ENCODE data around the gene LRRC34. TPM values are rescaled to one million over a fixed set of nuclear protein-coding genes. Genes with fewer than 3 reads are reported as not detected.

The LRRC34 gene
- total and polyA plus RNA-seq, 9 of the 15 experiments (the other 6 are each of a cell fraction or from before 2014, with no cell fraction given): 0.17 to 0.30 TPM; not detected in 7

DNA sequence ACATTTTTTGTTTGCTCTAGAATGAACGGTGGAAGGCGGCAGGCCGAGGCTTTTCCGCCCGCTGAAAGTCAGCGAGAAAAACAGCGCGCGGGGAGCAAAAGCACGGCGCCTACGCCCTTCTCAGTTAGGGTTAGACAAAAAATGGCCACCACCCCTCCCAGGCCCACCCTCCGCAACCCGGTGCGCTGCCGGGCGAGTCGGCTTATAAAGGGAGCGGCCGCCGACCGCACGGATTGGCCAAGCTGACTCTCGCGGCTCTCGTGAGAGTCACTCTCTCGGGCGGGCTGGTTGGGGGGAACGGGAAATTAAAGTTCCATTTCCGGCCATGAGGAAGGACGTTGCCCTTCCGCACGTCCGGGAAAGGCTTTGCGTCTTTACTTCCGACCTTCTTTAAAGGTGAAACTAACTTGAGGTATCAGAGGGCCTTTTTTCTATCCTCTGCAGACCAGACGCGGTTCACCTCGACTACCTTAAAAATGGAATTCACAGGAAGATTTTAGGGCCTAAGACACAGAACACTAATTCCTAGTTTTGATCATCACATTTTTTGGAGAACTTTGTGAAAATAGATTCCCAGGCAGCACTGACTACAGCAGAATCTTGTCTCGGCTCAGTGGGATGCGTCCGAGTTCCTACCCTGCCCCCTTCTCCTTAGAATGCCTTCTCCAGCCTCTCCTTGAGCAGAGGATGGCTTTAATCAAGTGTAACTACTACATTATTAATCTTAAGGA is 47.7 kb downstream of the LRRC34 start, which contains the start of gene TERC (continued):
- TF ChIP-seq RBM34 (IDR thresholded peaks at IDR 0.05; ENCODE audit: borderline replicate concordance, insufficient read depth, low read length): no peak
- TF ChIP-seq MCM5 (IDR thresholded peaks at IDR 0.05; ENCODE audit: low read depth): no peak
- no peak for TF ChIP-seq BACH1 (tag; IDR thresholded peaks at IDR 0.05)
- 0 out of 2 replicates have a peak, but pooled peaks have one; percentile 28 for TF ChIP-seq ZBTB26 (CRISPR knock-in tag; IDR thresholded peaks at IDR 0.05)
- TF ChIP-seq, protein P1, sequence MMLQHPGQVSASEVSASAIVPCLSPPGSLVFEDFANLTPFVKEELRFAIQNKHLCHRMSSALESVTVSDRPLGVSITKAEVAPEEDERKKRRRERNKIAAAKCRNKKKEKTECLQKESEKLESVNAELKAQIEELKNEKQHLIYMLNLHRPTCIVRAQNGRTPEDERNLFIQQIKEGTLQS (IDR thresholded peaks at IDR 0.05): no peak
- TF ChIP-seq, protein P1 (CRISPR knock-in tag; conservative IDR thresholded peaks at IDR 0.05): 0 out of 2 replicates have a peak, but pooled peaks have one; percentile 21
- TF ChIP-seq, protein P2, sequence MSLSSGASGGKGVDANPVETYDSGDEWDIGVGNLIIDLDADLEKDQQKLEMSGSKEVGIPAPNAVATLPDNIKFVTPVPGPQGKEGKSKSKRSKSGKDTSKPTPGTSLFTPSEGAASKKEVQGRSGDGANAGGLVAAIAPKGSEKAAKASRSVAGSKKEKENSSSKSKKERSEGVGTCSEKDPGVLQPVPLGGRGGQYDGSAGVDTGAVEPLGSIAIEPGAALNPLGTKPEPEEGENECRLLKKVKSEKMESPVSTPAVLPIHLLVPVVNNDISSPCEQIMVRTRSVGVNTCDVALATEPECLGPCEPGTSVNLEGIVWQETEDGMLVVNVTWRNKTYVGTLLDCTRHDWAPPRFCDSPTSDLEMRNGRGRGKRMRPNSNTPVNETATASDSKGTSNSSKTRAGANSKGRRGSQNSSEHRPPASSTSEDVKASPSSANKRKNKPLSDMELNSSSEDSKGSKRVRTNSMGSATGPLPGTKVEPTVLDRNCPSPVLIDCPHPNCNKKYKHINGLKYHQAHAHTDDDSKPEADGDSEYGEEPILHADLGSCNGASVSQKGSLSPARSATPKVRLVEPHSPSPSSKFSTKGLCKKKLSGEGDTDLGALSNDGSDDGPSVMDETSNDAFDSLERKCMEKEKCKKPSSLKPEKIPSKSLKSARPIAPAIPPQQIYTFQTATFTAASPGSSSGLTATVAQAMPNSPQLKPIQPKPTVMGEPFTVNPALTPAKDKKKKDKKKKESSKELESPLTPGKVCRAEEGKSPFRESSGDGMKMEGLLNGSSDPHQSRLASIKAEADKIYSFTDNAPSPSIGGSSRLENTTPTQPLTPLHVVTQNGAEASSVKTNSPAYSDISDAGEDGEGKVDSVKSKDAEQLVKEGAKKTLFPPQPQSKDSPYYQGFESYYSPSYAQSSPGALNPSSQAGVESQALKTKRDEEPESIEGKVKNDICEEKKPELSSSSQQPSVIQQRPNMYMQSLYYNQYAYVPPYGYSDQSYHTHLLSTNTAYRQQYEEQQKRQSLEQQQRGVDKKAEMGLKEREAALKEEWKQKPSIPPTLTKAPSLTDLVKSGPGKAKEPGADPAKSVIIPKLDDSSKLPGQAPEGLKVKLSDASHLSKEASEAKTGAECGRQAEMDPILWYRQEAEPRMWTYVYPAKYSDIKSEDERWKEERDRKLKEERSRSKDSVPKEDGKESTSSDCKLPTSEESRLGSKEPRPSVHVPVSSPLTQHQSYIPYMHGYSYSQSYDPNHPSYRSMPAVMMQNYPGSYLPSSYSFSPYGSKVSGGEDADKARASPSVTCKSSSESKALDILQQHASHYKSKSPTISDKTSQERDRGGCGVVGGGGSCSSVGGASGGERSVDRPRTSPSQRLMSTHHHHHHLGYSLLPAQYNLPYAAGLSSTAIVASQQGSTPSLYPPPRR (CRISPR knock-in tag; IDR thresholded peaks at IDR 0.05; ENCODE audit: borderline replicate concordance): no peak
- TF ChIP-seq BRF1 (IDR thresholded peaks at IDR 0.05; ENCODE audit: borderline replicate concordance, extremely low read depth, insufficient read length): no peak
- TF ChIP-seq U2AF2 (optimal IDR thresholded peaks at IDR 0.05; ENCODE audit: low read depth, low read length): no peak
- TF ChIP-seq, protein P3, sequence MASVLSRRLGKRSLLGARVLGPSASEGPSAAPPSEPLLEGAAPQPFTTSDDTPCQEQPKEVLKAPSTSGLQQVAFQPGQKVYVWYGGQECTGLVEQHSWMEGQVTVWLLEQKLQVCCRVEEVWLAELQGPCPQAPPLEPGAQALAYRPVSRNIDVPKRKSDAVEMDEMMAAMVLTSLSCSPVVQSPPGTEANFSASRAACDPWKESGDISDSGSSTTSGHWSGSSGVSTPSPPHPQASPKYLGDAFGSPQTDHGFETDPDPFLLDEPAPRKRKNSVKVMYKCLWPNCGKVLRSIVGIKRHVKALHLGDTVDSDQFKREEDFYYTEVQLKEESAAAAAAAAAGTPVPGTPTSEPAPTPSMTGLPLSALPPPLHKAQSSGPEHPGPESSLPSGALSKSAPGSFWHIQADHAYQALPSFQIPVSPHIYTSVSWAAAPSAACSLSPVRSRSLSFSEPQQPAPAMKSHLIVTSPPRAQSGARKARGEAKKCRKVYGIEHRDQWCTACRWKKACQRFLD (CRISPR knock-in tag; IDR thresholded peaks at IDR 0.05): no peak
- TF ChIP-seq DMBX1 (CRISPR knock-in tag; IDR thresholded peaks at IDR 0.05; ENCODE audit: borderline replicate concordance): no peak
- TF ChIP-seq ZNF253 (CRISPR knock-in tag; conservative IDR thresholded peaks at IDR 0.05): no peak
- peak in 1 of 2 experiments; percentile 14; a peak in 1 of 4 replicates for TF ChIP-seq RAD21 (CRISPR knock-in tag; conservative IDR thresholded peaks at IDR 0.05 in 1 of 2, IDR thresholded peaks at IDR 0.05 in 1 of 2)
- TF ChIP-seq ZNF551 (CRISPR knock-in tag; IDR thresholded peaks at IDR 0.05): no peak
- TF ChIP-seq TAL1 (IDR thresholded peaks at IDR 0.05): no peak
